GM12878 (cell line): ENCODE measurements around the gene EAF1.

Source experiments
- FOXM1 ChIP-seq: IDR thresholded peaks from 2 replicates; pipeline ENCODE4 v1.6.1; 2012; ENCODE audit warnings: low read depth, mild to moderate bottlenecking, inconsistent platforms, low read length, moderate library complexity
- RAD21 ChIP-seq: IDR thresholded peaks from 2 replicates; pipeline ENCODE4 v1.6.1; 2011; ENCODE audit warnings: mild to moderate bottlenecking, low read depth, low read length, moderate library complexity; ENCODE audit not compliant: insufficient read depth
- TCF7 ChIP-seq: IDR thresholded peaks from 2 replicates; pipeline ENCODE4 v1.6.1; 2014; ENCODE audit warnings: antibody characterized with exemption, borderline replicate concordance
- TF ChIP-seq, protein P1 (sequence below): IDR thresholded peaks from 2 replicates; pipeline ENCODE4 v1.6.1; 2011; ENCODE audit warnings: borderline replicate concordance, low read depth, mild to moderate bottlenecking, moderate library complexity, mixed read lengths, low read length; ENCODE audit not compliant: insufficient read depth; ENCODE audit errors: extremely low read length

DNA sequence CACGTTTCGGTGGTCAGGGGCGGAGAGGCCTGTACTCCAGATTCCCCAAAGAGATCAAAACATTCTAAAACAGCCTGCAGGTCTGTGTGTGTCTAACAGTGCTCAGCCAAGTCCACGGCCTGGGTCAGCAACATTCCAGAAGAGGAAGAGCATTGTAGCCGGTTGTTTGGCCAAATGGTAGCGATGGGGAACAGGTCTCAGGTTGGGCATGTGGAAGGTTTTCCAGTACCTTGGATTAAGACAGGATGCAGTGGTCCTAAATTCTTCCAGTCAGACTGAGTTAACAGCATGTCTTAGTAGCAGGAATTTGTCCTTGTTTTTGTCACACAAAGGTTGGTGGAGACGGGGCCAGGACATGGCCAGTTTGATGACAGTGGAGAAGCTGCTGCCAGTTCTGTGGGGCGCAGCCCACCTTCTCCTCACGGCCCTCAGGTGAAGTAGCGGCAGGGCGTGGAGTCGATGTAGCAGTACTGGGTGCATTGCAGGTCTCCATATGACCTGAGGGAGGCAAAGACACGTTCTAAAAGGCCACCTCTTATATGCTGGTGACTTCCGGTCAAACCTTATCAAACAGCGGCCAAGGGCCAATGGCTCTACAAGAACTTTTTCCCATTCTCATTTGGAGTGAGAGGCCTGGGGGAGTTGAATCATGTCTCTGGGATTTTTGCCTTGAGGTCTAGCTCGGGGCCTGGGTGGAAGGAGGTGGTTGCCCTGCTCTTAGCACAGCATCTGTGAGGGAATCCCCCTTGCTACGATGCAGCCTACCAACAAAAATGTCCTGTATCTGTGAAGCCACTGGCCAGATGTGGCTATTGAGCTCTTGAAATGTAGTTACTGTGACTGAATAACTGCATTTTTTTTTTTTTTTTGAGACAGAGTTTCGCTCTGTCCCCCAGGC lies 24.1 kb downstream of the EAF1 start:
- TF ChIP-seq FOXM1 (no peak), RAD21 (no peak), TCF7 (no peak)
- TF ChIP-seq, protein P1, sequence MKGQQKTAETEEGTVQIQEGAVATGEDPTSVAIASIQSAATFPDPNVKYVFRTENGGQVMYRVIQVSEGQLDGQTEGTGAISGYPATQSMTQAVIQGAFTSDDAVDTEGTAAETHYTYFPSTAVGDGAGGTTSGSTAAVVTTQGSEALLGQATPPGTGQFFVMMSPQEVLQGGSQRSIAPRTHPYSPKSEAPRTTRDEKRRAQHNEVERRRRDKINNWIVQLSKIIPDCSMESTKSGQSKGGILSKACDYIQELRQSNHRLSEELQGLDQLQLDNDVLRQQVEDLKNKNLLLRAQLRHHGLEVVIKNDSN: no peak
